ENCODE data around the gene TADA2A. TPM values are rescaled to one million over a fixed set of nuclear protein-coding genes. Genes with fewer than 3 reads are reported as not detected.

Gene TADA2A
- total RNA-seq, 1 experiment from 2014 or later: 11.4 TPM

- no peaks in the 10 kb centered on the region for H3K9me3 ChIP-seq (ENCODE audit: control insufficient read depth, insufficient read depth, low read depth, low read length)
- H3K27ac ChIP-seq (ENCODE audit: low read length): no peak overlapping the region
- POLR2A ChIA-PET: interaction anchor here (0.5 to 0.6 kb wide), 2 partner anchors 17 to 796 kb away, joined by 5 to 6 read pairs; no protein-coding TSS in a partner anchor
- no TSS peak for BruUV-seq (replicated peaks)
- DNase-seq (ENCODE audit: low read depth, low spot score) (no peak), ATAC-seq (no peak)
- CTCF ChIA-PET: no interaction called here
- intact Hi-C loops (cut with micrococcal nuclease; ENCODE audit: unreplicated experiment) (no loop called here), in situ Hi-C loops (cut with HindIII; ENCODE audit: low pct_unique_long_range_greater_than_20kb, low sequenced_read_pairs) (no loop called here)
- H3K4me3 ChIP-seq (ENCODE audit: low read depth in 2 of 2, low read length in 2 of 2): no peak overlapping the region
- no peaks in the 10 kb centered on the region for H3K4me1 ChIP-seq (ENCODE audit: control insufficient read depth, insufficient read depth, low read length)
- H3K36me3 ChIP-seq (ENCODE audit: control insufficient read depth, insufficient read depth, low read length): no peaks in the 10 kb centered on the region; the same call in 1 of the 2 replicates
- TF ChIP-seq, protein P1, sequence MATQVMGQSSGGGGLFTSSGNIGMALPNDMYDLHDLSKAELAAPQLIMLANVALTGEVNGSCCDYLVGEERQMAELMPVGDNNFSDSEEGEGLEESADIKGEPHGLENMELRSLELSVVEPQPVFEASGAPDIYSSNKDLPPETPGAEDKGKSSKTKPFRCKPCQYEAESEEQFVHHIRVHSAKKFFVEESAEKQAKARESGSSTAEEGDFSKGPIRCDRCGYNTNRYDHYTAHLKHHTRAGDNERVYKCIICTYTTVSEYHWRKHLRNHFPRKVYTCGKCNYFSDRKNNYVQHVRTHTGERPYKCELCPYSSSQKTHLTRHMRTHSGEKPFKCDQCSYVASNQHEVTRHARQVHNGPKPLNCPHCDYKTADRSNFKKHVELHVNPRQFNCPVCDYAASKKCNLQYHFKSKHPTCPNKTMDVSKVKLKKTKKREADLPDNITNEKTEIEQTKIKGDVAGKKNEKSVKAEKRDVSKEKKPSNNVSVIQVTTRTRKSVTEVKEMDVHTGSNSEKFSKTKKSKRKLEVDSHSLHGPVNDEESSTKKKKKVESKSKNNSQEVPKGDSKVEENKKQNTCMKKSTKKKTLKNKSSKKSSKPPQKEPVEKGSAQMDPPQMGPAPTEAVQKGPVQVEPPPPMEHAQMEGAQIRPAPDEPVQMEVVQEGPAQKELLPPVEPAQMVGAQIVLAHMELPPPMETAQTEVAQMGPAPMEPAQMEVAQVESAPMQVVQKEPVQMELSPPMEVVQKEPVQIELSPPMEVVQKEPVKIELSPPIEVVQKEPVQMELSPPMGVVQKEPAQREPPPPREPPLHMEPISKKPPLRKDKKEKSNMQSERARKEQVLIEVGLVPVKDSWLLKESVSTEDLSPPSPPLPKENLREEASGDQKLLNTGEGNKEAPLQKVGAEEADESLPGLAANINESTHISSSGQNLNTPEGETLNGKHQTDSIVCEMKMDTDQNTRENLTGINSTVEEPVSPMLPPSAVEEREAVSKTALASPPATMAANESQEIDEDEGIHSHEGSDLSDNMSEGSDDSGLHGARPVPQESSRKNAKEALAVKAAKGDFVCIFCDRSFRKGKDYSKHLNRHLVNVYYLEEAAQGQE (IDR thresholded peaks at IDR 0.05; ENCODE audit: insufficient read depth in 1 of 2, low read depth in 2 of 2, low read length in 1 of 2): no peak
- no peak for TF ChIP-seq CTCF (IDR thresholded peaks at IDR 0.05)
- TF ChIP-seq TCF7L2 (IDR thresholded peaks at IDR 0.05; ENCODE audit: low read depth, low read length): no peak
- TF ChIP-seq SIN3A (IDR thresholded peaks at IDR 0.05; ENCODE audit: borderline replicate concordance, insufficient read depth, low read depth, low read length): no peak
- no peak for TF ChIP-seq POLR2AphosphoS5 (IDR thresholded peaks at IDR 0.05; ENCODE audit: low read depth, low read length)
- no peaks in the 10 kb centered on the region for H3K27me3 ChIP-seq (ENCODE audit: control insufficient read depth, insufficient read depth, low read length)
These were observed 73.7 kb downstream of the TADA2A start for GRCh38 chr17:37480427-37480826.

DNA sequence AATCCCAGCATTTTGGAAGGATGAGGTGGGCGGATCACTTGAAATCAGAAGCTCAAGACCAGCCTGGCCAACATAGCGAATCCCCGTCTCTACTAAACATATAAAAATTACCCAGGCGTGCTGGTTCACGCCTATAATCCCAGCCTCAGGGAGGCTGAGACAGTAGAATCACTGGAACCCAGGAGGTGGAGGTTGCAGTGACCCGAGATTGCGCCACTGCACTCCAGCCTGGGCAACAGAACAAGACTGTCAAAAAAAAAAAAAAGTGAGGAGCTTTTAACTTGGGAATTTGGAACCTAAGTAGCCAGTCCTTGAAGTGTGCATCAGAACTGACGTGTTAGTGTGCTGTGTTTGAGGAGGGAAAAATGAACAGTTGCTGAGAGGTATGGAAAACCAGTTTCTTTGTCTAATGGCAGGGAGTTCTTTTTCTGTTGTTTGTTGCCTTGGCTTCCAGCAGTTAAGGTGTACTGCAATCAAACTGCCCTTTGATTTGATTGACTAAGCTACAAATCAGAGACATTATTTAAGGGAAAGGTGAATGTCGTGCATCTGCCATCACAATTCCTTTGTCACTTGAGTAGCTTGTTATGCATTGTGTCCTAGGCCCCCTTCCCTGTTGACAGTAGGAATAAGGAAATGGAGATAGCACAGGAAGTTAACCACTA is 74.4 kb downstream of the TADA2A start:
- H3K36me3 ChIP-seq (ENCODE audit: control insufficient read depth, insufficient read depth, low read length): no peaks in the 10 kb centered on the region
- H3K4me1 ChIP-seq (ENCODE audit: control insufficient read depth, insufficient read depth, low read length): no peaks in the 10 kb centered on the region
- ChIA-PET POLR2A (interaction anchor here (0.6 kb wide), 1 partner anchor 16 kb away, joined by 5 read pairs; no protein-coding TSS in a partner anchor), CTCF (no interaction called here)
- no peak for DNase-seq (ENCODE audit: low read depth, low spot score)
- in situ Hi-C loops (cut with HindIII; ENCODE audit: low pct_unique_long_range_greater_than_20kb, low sequenced_read_pairs) (no loop called here), intact Hi-C loops (cut with micrococcal nuclease; ENCODE audit: unreplicated experiment) (no loop called here)
- no peaks in the 10 kb centered on the region for H3K9me3 ChIP-seq (ENCODE audit: control insufficient read depth, insufficient read depth, low read depth, low read length)
- TF ChIP-seq TCF7L2 (IDR thresholded peaks at IDR 0.05; ENCODE audit: low read depth, low read length) (no peak), CTCF (IDR thresholded peaks at IDR 0.05) (no peak), POLR2AphosphoS5 (IDR thresholded peaks at IDR 0.05; ENCODE audit: low read depth, low read length) (no peak), SIN3A (IDR thresholded peaks at IDR 0.05; ENCODE audit: borderline replicate concordance, insufficient read depth, low read depth, low read length) (no peak)
- TF ChIP-seq, protein P1 (IDR thresholded peaks at IDR 0.05; ENCODE audit: insufficient read depth in 1 of 2, low read depth in 2 of 2, low read length in 1 of 2): no peak
- no peak overlapping the region for H3K4me3 ChIP-seq (ENCODE audit: low read depth in 2 of 2, low read length in 2 of 2)
- no peak overlapping the region for H3K27ac ChIP-seq (ENCODE audit: low read length)
- no TSS peak for BruUV-seq (replicated peaks)
- no peaks in the 10 kb centered on the region for H3K27me3 ChIP-seq (ENCODE audit: control insufficient read depth, insufficient read depth, low read length)
- ATAC-seq: no peak
